Lung (tissue), 12 donors: ENCODE measurements around the gene STK24. TPM values are rescaled to one million over a fixed set of nuclear protein-coding genes. Genes with fewer than 3 reads are reported as not detected.

ENCODE experiments used
- ATAC-seq: fragments of 200-7000 bp; cut with Tn5 transposase; one replicate; pipeline ENCODE4 v1.9.1; 2020; ENCODE audit warnings: moderate number of reproducible peaks; ENCODE audit not compliant: insufficient read depth, low FRiP score
- DNase-seq, 3 donors: peaks; one replicate each; pipeline ENCODE4 v3.0.0-alpha.2; 2013 to 2017
- H3K27ac ChIP-seq, 2 donors: one replicate each; pipeline ENCODE4 v1.5.1; 2013; ENCODE audit warnings: mild to moderate bottlenecking in 2 of 2, moderate library complexity in 2 of 2, control low read depth in 1 of 2, inconsistent platforms in 1 of 2, low read depth in 1 of 2, low read length in 1 of 2
- H3K27me3 ChIP-seq, 3 donors: one replicate each; pipeline ENCODE4 v1.5.1; 2013; ENCODE audit warnings: low read length in 2 of 3; ENCODE audit not compliant: control insufficient read depth in 3 of 3, insufficient read depth in 3 of 3
- H3K36me3 ChIP-seq, 4 donors: one replicate each; pipeline ENCODE4 v1.5.1; 2013; ENCODE audit warnings: low read length in 4 of 4, mild to moderate bottlenecking in 1 of 4, moderate library complexity in 1 of 4; ENCODE audit not compliant: control insufficient read depth in 4 of 4, insufficient read depth in 4 of 4
- H3K4me1 ChIP-seq, 5 donors: one replicate each; pipeline ENCODE4 v1.5.1; 2013; ENCODE audit warnings: low read length in 5 of 5, mild to moderate bottlenecking in 2 of 5, moderate library complexity in 1 of 5; ENCODE audit not compliant: control insufficient read depth in 5 of 5, insufficient read depth in 5 of 5
- H3K4me3 ChIP-seq: one replicate; pipeline ENCODE4 v1.5.1; 2013; ENCODE audit warnings: mild to moderate bottlenecking, control low read depth, moderate library complexity
- H3K9ac ChIP-seq, 2 donors: one replicate each; pipeline ENCODE4 v1.5.1; 2013; ENCODE audit warnings: low read length in 2 of 2, control low read depth in 1 of 2; ENCODE audit not compliant: insufficient read depth in 1 of 2
- H3K9me3 ChIP-seq, 4 donors: one replicate each; pipeline ENCODE4 v1.5.1; 2013; ENCODE audit warnings: low read length in 3 of 4, mild to moderate bottlenecking in 1 of 4, moderate library complexity in 1 of 4; ENCODE audit not compliant: control insufficient read depth in 4 of 4, insufficient read depth in 3 of 4
- CTCF ChIP-seq: IDR thresholded peaks from 2 replicates; pipeline ENCODE4 v1.5.1; 2012; ENCODE audit warnings: mild to moderate bottlenecking; ENCODE audit errors: control extremely low read depth, extremely low read depth
- WGBS, 2 donors: extraction: QIAGEN DNeasy Blood & Tissue Kit; methylation state at CpG; one replicate each; pipeline ENCODE4 v1.1.7; 2013; 5-methylcytosine and 5-hydroxymethylcytosine counted together
- polyA plus RNA-seq, 2 donors: library from polyadenylated mRNA; stranded (reverse); fragments of 200-250 nt; gene quantifications; one replicate each; pipeline ENCODE4 v1.2.1, GENCODE V29; 2013
- total RNA-seq, 2 donors: library from RNA; depleted of rRNA in 1 of 2; stranded (reverse); fragments of >200 nt in 1 of 2; gene quantifications; one replicate each; pipeline ENCODE4 v1.2.1, GENCODE V29; 2014 to 2021
- donor health status: control.
- donor health status: control.
- donor health status: Bipolar disorder and iron deficiency.
- donor health status: healthy.
- donor health status: DM: yes; HTN: yes; CAD: no.

Gene STK24
- total and polyA plus RNA-seq, 4 donors, result 38.0 to 102 (median 64.5) TPM

GRCh38 chr13:98450026-98450425 is 126.9 kb downstream of the STK24 start:
- Histone ChIP-seq H3K4me1 (peaks cover 3 to 19% (median 10%) of the 10 kb centered on the region in 5 donors), H3K4me3 (no peak overlapping the region), H3K27ac (no peak overlapping the region), H3K9ac (no peak overlapping the region), H3K9me3 (no peaks in the 10 kb centered on the region), H3K27me3 (no peaks in the 10 kb centered on the region), H3K36me3 (peaks cover 3 to 37% (median 23%) of the 10 kb centered on the region in 4 donors)
- ATAC-seq (no peak), DNase-seq (no peak)
- WGBS, 2 donors, result 67 to 87% methylated on average over 1 of the region's 1 CpG
- no peak for TF ChIP-seq CTCF

DNA sequence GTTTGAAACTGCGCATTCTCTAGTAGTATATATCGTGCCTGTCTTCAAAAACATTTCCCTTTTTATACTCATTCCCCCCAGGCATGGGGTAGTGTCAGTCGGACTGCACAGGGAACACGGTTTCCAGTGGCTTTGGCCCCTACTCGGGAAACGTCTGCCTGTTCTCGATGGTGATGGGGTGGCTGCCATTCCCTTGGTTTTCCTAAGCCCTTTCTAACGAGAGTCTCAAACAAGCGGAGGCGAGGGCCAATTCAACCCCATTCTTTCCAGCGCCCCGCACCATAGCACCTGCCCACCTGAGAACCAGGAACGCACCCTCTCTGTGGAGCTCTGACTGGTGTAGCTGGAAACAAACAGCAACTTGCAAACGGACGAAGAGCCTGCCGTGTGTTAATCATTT is 127.6 kb downstream of the STK24 start:
- H3K9me3 ChIP-seq, result no peaks in the 10 kb centered on the region
- no peak overlapping the region for H3K4me3 ChIP-seq
- ATAC-seq (no peak), DNase-seq (no peak)
- no peaks in the 10 kb centered on the region for H3K27me3 ChIP-seq
- H3K4me1 ChIP-seq, result peaks cover 0 to 12% (median 6%) of the 10 kb centered on the region in 5 donors
- no peak overlapping the region for H3K9ac ChIP-seq
- no peak for TF ChIP-seq CTCF
- H3K36me3 ChIP-seq, result peaks cover 3 to 37% (median 23%) of the 10 kb centered on the region in 4 donors
- H3K27ac ChIP-seq, result no peak overlapping the region
- 95 to 97% methylated on average over 16 of the region's 16 CpGs for WGBS, 2 donors

DNA sequence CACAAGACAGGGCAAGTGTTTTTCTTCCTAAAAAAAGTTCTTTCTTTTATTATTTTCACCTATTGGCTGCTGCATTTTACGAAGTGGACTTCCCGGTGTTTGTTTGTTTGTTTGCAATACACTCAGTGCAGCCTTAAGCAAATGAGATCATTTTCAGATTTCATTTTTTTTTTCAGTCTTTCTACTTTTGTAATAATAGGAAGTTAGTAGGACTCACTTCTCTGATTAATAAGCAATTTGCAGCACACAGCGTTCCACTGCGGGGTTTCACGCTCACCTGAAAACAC is 128.3 kb downstream of the STK24 start:
- H3K4me1 ChIP-seq, result peaks cover 0 to 11% (median 6%) of the 10 kb centered on the region in 5 donors
- no peak for DNase-seq
- H3K4me3 ChIP-seq, result no peak overlapping the region
- peaks cover 3 to 40% (median 22%) of the 10 kb centered on the region in 4 donors for H3K36me3 ChIP-seq
- H3K27ac ChIP-seq, result no peak overlapping the region
- H3K9ac ChIP-seq, result no peak overlapping the region
- 85 to 94% methylated on average over 5 of the region's 5 CpGs for WGBS, 2 donors
- no peaks in the 10 kb centered on the region for H3K27me3 ChIP-seq
- no peak for ATAC-seq
- H3K9me3 ChIP-seq, result no peaks in the 10 kb centered on the region
- no peak for TF ChIP-seq CTCF

DNA sequence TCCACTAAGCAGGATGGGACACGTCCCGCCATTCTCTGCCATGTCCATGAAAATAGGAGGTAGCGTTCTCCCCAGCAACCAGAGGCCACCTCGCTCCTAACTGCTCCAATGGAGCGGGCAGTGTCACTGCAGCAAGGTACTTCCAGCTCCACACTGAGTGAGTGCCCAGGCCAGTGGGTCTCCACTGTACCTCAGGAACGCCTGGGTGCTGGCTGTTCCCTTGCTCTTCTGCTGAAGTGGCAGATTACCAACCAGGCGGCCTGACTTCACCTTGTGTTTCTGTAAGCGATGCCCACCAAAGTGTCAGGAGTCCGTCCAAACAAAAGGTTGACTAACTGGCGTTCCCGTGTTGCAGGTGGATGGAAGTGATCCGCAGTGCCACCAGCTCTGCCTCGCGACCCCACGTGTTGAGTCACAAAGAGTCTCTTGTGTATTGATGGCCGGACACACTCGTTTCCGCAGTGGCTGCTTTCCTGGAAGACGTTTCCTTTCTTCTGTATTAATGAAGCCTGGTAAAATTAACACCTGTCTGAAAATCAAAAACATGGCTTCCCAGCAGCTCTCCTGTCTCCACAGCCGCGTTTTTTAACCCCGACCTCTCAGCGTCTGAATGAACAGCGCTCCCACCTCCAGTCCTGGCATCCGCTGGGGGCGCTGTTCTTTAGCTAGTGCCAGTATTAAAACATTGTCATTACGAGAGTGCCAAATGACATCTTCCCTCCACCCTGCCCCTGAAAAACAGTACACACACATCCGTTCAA is 128.8 kb downstream of the STK24 start:
- no peaks in the 10 kb centered on the region for H3K27me3 ChIP-seq
- peaks cover 3 to 40% (median 22%) of the 10 kb centered on the region in 4 donors for H3K36me3 ChIP-seq
- H3K27ac ChIP-seq, result no peak overlapping the region
- H3K9ac ChIP-seq, result no peak overlapping the region
- 84% methylated on average over 28 of the region's 28 CpGs for WGBS, 2 donors
- no peak for TF ChIP-seq CTCF
- no peaks in the 10 kb centered on the region for H3K9me3 ChIP-seq
- no peak for ATAC-seq
- DNase-seq, result peak; percentile 52 to 64 (median 61)
- H3K4me1 ChIP-seq, result peaks cover 0 to 11% (median 6%) of the 10 kb centered on the region in 5 donors
- H3K4me3 ChIP-seq, result no peak overlapping the region
